A673 (cell line): ENCODE results near the gene ATG101. TPM values are rescaled to one million over a fixed set of nuclear protein-coding genes. Genes with fewer than 3 reads are reported as not detected.

Experiments used
- BruUV-seq: library from RNA; stranded (reverse); fragments of 400-500 nt; replicated peaks from 2 replicates; lab custom pipeline; 2021; lab: Mats Ljungman, UMichigan
- CTCF ChIA-PET: fragments of 300-600 bp; sonication (Branson Sonifier 250); formaldehyde crosslinking; loops from one replicate; lab custom pipeline; 2022; ENCODE audit warnings: antibody characterized with exemption; lab: Charles Lee
- POLR2A ChIA-PET: fragments of 300-600 bp; sonication (Branson Sonifier 250); formaldehyde crosslinking; loops from one replicate; lab custom pipeline; 2022; ENCODE audit warnings: antibody characterized with exemption; ENCODE audit not compliant: low non-redundant PET; lab: Charles Lee
- DNase-seq: peaks from one replicate; pipeline ENCODE4 v3.0.0-alpha.2; 2015; ENCODE audit warnings: low spot score
- H3K27ac ChIP-seq: fragments of 200-600 bp; sonication (generic); 2 replicates; pipeline ENCODE4 v1.5.1; 2016; ENCODE audit warnings: mixed run types, low read depth, mild to moderate bottlenecking, mixed read lengths, antibody characterized with exemption, low read length; ENCODE audit not compliant: poor library complexity, severe bottlenecking
- H3K27me3 ChIP-seq: fragments of 200-600 bp; sonication (generic); replicated peaks from 2 replicates; pipeline ENCODE4 v1.6.1; 2017; ENCODE audit warnings: mixed run types, low read depth, mild to moderate bottlenecking, mixed read lengths, antibody characterized with exemption, low read length; ENCODE audit not compliant: insufficient read depth, poor library complexity
- H3K36me3 ChIP-seq: fragments of 200-600 bp; sonication (generic); 2 replicates; pipeline ENCODE4 v1.6.1; 2016; ENCODE audit warnings: mixed run types, mild to moderate bottlenecking, mixed read lengths, antibody characterized with exemption, low read length; ENCODE audit not compliant: insufficient read depth, poor library complexity, severe bottlenecking
- H3K4me1 ChIP-seq: fragments of 200-600 bp; sonication (generic); 2 replicates; pipeline ENCODE4 v1.6.1; 2017; ENCODE audit warnings: mixed run types, mild to moderate bottlenecking, mixed read lengths, antibody characterized with exemption, low read length; ENCODE audit not compliant: insufficient read depth, poor library complexity, severe bottlenecking
- H3K4me3 ChIP-seq: fragments of 200-600 bp; sonication (generic); 2 replicates; pipeline ENCODE4 v1.5.1; 2016; ENCODE audit warnings: low read depth, mixed run types, mild to moderate bottlenecking, mixed read lengths, low read length; ENCODE audit not compliant: poor library complexity, severe bottlenecking
- H3K9me3 ChIP-seq: fragments of 200-600 bp; sonication (generic); 2 replicates; pipeline ENCODE4 v1.6.1; 2016; ENCODE audit warnings: mixed run types, low read depth, mild to moderate bottlenecking, mixed read lengths, antibody characterized with exemption, low read length; ENCODE audit not compliant: poor library complexity, severe bottlenecking
- EZH2 ChIP-seq: fragments of 200-600 bp; sonication (generic); IDR thresholded peaks from 2 replicates; pipeline ENCODE4 v1.6.1; 2017; ENCODE audit warnings: borderline replicate concordance, low read depth, mild to moderate bottlenecking, mixed read lengths, antibody characterized with exemption, low read length; ENCODE audit not compliant: poor library complexity, severe bottlenecking
- intact Hi-C: fragments of 100-400 bp; cut with micrococcal nuclease; formaldehyde crosslinking; loops from one replicate; pipeline ENCODE4 v1.10.0; 2022; ENCODE audit not compliant: unreplicated experiment
- total RNA-seq: library from RNA; stranded (reverse); gene quantifications from 2 replicates; pipeline ENCODE4 v1.2.3, GENCODE V29; 2021
- TF ChIP-seq, protein P1 (sequence below): fragments of 300-800, 200-600 bp; sonication (generic); conservative IDR thresholded peaks from 2 replicates; pipeline ENCODE4 v1.5.1; 2017; ENCODE audit warnings: low read depth, mild to moderate bottlenecking, antibody characterized with exemption, low read length, moderate library complexity, mixed read lengths

Gene ATG101
- total RNA-seq, 1 experiment from 2014 or later, result 52.0 TPM

DNA sequence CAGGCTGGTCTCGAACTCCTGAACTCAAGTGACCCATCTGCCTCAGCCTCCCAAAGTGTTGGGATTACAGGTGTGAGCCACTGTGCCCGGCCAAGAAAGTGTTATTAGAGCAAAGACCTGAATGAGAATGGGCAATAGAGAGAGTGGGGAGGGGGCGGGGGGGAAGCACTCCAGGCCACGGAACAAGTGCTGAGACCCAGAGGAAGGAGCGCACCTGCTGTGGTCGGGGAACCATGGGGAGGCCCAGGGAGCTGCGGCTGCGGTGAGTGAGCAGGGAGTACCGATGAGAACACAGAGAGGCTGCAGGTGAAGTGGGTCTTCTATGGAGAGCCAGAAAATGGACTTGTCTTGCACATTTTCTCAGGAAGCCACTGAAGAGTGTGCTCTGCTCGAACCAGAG lies 20.5 kb downstream of the ATG101 start:
- no peak for TF ChIP-seq EZH2
- TF ChIP-seq, protein P1, sequence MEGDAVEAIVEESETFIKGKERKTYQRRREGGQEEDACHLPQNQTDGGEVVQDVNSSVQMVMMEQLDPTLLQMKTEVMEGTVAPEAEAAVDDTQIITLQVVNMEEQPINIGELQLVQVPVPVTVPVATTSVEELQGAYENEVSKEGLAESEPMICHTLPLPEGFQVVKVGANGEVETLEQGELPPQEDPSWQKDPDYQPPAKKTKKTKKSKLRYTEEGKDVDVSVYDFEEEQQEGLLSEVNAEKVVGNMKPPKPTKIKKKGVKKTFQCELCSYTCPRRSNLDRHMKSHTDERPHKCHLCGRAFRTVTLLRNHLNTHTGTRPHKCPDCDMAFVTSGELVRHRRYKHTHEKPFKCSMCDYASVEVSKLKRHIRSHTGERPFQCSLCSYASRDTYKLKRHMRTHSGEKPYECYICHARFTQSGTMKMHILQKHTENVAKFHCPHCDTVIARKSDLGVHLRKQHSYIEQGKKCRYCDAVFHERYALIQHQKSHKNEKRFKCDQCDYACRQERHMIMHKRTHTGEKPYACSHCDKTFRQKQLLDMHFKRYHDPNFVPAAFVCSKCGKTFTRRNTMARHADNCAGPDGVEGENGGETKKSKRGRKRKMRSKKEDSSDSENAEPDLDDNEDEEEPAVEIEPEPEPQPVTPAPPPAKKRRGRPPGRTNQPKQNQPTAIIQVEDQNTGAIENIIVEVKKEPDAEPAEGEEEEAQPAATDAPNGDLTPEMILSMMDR, result no peak
- no peak for DNase-seq
- ChIA-PET POLR2A (no interaction called here), CTCF (no interaction called here)
- BruUV-seq, result no TSS peak
- no peak overlapping the region for H3K4me3 ChIP-seq
- H3K36me3 ChIP-seq, result no peaks in the 10 kb centered on the region
- peaks cover 19% of the 10 kb centered on the region for H3K27me3 ChIP-seq
- no peaks in the 10 kb centered on the region for H3K9me3 ChIP-seq
- H3K27ac ChIP-seq, result no peak overlapping the region
- intact Hi-C loops, result no loop called here
- H3K4me1 ChIP-seq, result no peaks in the 10 kb centered on the region

DNA sequence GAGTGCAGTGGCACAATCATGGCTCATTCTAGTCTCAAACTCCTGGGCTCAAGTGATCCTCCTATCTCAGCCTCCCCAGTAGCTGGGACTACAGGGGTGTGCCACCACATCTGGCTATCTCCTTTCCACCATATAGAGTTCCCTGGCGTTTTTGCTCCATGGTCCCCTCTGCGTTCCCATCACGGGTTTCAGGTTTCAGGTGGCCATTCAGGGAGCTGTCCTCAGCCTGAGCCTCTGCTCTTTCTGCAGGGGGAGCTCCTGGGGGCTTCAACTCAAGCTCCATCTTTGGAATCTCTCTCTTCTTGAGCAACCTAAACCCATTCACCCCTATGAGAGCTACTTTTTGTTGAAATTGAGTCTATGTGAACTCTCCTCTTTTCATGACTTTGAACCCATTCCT lies 21.3 kb downstream of the ATG101 start:
- CTCF ChIA-PET, result no interaction called here
- H3K27me3 ChIP-seq, result peaks cover 19% of the 10 kb centered on the region
- POLR2A ChIA-PET, result no interaction called here
- no peaks in the 10 kb centered on the region for H3K36me3 ChIP-seq
- H3K4me1 ChIP-seq, result no peaks in the 10 kb centered on the region
- TF ChIP-seq, protein P1, result no peak
- TF ChIP-seq EZH2, result no peak
- no peak overlapping the region for H3K27ac ChIP-seq
- no peak for DNase-seq
- no peak overlapping the region for H3K4me3 ChIP-seq
- no peaks in the 10 kb centered on the region for H3K9me3 ChIP-seq
- BruUV-seq, result no TSS peak
- intact Hi-C loops, result no loop called here

DNA sequence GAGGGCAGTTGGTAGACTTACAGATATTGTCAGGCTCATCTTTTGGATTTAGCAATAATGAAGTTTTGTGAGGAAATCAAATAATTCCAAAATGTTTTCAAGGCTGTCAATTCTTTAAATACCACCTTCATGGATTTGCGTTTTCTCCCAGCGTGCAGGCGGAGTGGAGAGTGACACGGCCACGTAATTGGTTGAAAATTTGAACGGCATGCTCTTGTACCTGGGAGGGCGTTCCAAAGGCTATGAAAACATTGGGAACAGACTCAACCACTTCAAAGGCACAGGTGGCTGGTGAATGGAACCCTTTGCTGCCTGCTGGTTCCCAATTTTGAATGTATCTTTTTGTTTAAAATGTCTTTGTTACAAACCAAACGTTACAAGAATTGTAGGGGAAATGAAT lies 22.1 kb downstream of the ATG101 start:
- POLR2A ChIA-PET, result no interaction called here
- TF ChIP-seq, protein P1, result no peak
- no peak for TF ChIP-seq EZH2
- no peaks in the 10 kb centered on the region for H3K9me3 ChIP-seq
- no peak overlapping the region for H3K4me3 ChIP-seq
- intact Hi-C loops, result no loop called here
- no peak overlapping the region for H3K27ac ChIP-seq
- CTCF ChIA-PET, result no interaction called here
- no peak for DNase-seq
- H3K36me3 ChIP-seq, result no peaks in the 10 kb centered on the region
- H3K4me1 ChIP-seq, result no peaks in the 10 kb centered on the region
- H3K27me3 ChIP-seq, result peaks cover 19% of the 10 kb centered on the region
- BruUV-seq, result no TSS peak
